H9 (cell line): ENCODE measurements around the gene TSPEAR. TPM values are rescaled to one million over a fixed set of nuclear protein-coding genes. Genes with fewer than 3 reads are reported as not detected.

Experiments used
- DNase-seq: peaks from one replicate; pipeline ENCODE4 v3.0.0-alpha.2; 2017
- H2AFZ ChIP-seq: one replicate; pipeline ENCODE4 v1.6.1; 2013; ENCODE audit warnings: mild to moderate bottlenecking, low read length, control low read depth, moderate library complexity
- H2AK5ac ChIP-seq: 2 replicates; pipeline ENCODE4 v1.6.1; 2013; ENCODE audit warnings: low read length, control low read depth, mixed read lengths; ENCODE audit not compliant: insufficient read length
- H2BK120ac ChIP-seq: one replicate; pipeline ENCODE4 v1.6.1; 2013; ENCODE audit warnings: low read depth, mild to moderate bottlenecking, low read length, control low read depth, inconsistent platforms; ENCODE audit not compliant: poor library complexity, severe bottlenecking
- H2BK12ac ChIP-seq: 2 replicates; pipeline ENCODE4 v1.6.1; 2013; ENCODE audit warnings: low read length, control low read depth, mixed read lengths, low read depth; ENCODE audit not compliant: insufficient read length
- H2BK15ac ChIP-seq: 2 replicates; pipeline ENCODE4 v1.6.1; 2013; ENCODE audit warnings: low read depth, low read length, control low read depth
- H2BK20ac ChIP-seq: one replicate; pipeline ENCODE4 v1.6.1; 2013; ENCODE audit warnings: low read depth, mild to moderate bottlenecking, low read length, control low read depth, inconsistent platforms; ENCODE audit not compliant: poor library complexity, severe bottlenecking
- H2BK5ac ChIP-seq: 2 replicates; pipeline ENCODE4 v1.6.1; 2013; ENCODE audit warnings: low read length, control low read depth, mixed read lengths; ENCODE audit not compliant: insufficient read length
- H3K14ac ChIP-seq: 2 replicates; pipeline ENCODE4 v1.6.1; 2013; ENCODE audit warnings: low read length, control low read depth; ENCODE audit not compliant: insufficient read depth
- H3K18ac ChIP-seq: 2 replicates; pipeline ENCODE4 v1.6.1; 2013; ENCODE audit warnings: low read depth, mild to moderate bottlenecking, mixed read lengths, low read length, control low read depth; ENCODE audit not compliant: insufficient read length
- H3K23ac ChIP-seq: 2 replicates; pipeline ENCODE4 v1.6.1; 2013; ENCODE audit warnings: low read length, control low read depth, mixed read lengths, low read depth; ENCODE audit not compliant: insufficient read length
- H3K23me2 ChIP-seq: 2 replicates; pipeline ENCODE4 v1.6.1; 2013; ENCODE audit warnings: low read depth, mild to moderate bottlenecking, mixed read lengths, low read length, control low read depth; ENCODE audit not compliant: insufficient read length, poor library complexity, severe bottlenecking
- H3K27ac ChIP-seq: 2 replicates; pipeline ENCODE4 v1.5.1; 2013; ENCODE audit warnings: low read length, control low read depth, mixed read lengths, low read depth; ENCODE audit not compliant: insufficient read length
- H3K27me3 ChIP-seq: 2 replicates; pipeline ENCODE4 v1.6.1; 2013; ENCODE audit warnings: low read length, control low read depth, inconsistent platforms; ENCODE audit not compliant: insufficient read depth
- H3K4ac ChIP-seq: 2 replicates; pipeline ENCODE4 v1.6.1; 2013; ENCODE audit warnings: low read depth, mild to moderate bottlenecking, control low read depth, inconsistent platforms, low read length, moderate library complexity
- H3K4me1 ChIP-seq: 2 replicates; pipeline ENCODE4 v1.6.1; 2013; ENCODE audit warnings: low read length, control low read depth, inconsistent platforms; ENCODE audit not compliant: insufficient read depth
- H3K4me2 ChIP-seq: 2 replicates; pipeline ENCODE4 v1.6.1; 2013; ENCODE audit warnings: low read length, control low read depth, mixed read lengths; ENCODE audit not compliant: insufficient read length, insufficient read depth
- H3K56ac ChIP-seq: 2 replicates; pipeline ENCODE4 v1.6.1; 2013; ENCODE audit warnings: low read depth, mild to moderate bottlenecking, mixed read lengths, low read length, control low read depth; ENCODE audit not compliant: insufficient read length
- H3K79me1 ChIP-seq: 2 replicates; pipeline ENCODE4 v1.6.1; 2013; ENCODE audit warnings: low read depth, mild to moderate bottlenecking, moderate library complexity, low read length, control low read depth, inconsistent platforms; ENCODE audit not compliant: insufficient read depth, poor library complexity, severe bottlenecking
- H3K79me2 ChIP-seq: 2 replicates; pipeline ENCODE4 v1.6.1; 2013; ENCODE audit warnings: low read length, control low read depth, inconsistent platforms; ENCODE audit not compliant: insufficient read depth
- H3K9ac ChIP-seq: 2 replicates; pipeline ENCODE4 v1.6.1; 2013; ENCODE audit warnings: low read length, control low read depth, mixed read lengths; ENCODE audit not compliant: insufficient read length; ENCODE audit errors: extremely low read depth
- H3K9me3 ChIP-seq: one replicate; pipeline ENCODE4 v1.6.1; 2013; ENCODE audit warnings: low read depth, low read length, inconsistent platforms; ENCODE audit not compliant: control insufficient read depth
- H3T11ph ChIP-seq: one replicate; pipeline ENCODE4 v1.6.1; 2013; ENCODE audit warnings: mild to moderate bottlenecking, low read length, control low read depth, inconsistent platforms
- H4K20me1 ChIP-seq: one replicate; pipeline ENCODE4 v1.6.1; 2013; ENCODE audit not compliant: control insufficient read depth, insufficient read length, insufficient read depth
- H4K5ac ChIP-seq: 2 replicates; pipeline ENCODE4 v1.6.1; 2013; ENCODE audit warnings: low read depth, mild to moderate bottlenecking, mixed read lengths, low read length, control low read depth; ENCODE audit not compliant: insufficient read length
- H4K8ac ChIP-seq: replicated peaks from 2 replicates; pipeline ENCODE4 v1.6.1; 2013; ENCODE audit warnings: low read length, control low read depth, mixed read lengths, low read depth; ENCODE audit not compliant: insufficient read length
- H4K91ac ChIP-seq: 2 replicates; pipeline ENCODE4 v1.6.1; 2013; ENCODE audit warnings: low read depth, mild to moderate bottlenecking, moderate library complexity, mixed read lengths, low read length, control low read depth; ENCODE audit not compliant: insufficient read length
- H3K27ac Mint-ChIP-seq, 3 experiments: 2 replicates in 2 of 3; 3 replicates in 1 of 3; pipeline ENCODE4 v1.8.0; 2020 to 2021; ENCODE audit warnings: mixed read lengths in 3 of 3, mild to moderate bottlenecking in 1 of 3, moderate library complexity in 1 of 3
- H3K27me3 Mint-ChIP-seq: 2 replicates; pipeline ENCODE4 v1.8.0; 2021; ENCODE audit warnings: low read depth, mild to moderate bottlenecking, moderate library complexity, mixed read lengths
- H3K36me3 Mint-ChIP-seq, 3 experiments: 2 replicates in 2 of 3; 3 replicates in 1 of 3; pipeline ENCODE4 v1.8.0; 2020 to 2021; ENCODE audit warnings: low read depth in 3 of 3, mixed read lengths in 3 of 3; ENCODE audit not compliant: insufficient read depth in 1 of 3
- H3K4me1 Mint-ChIP-seq, 2 experiments: 2 replicates each; pipeline ENCODE4 v1.8.0; 2020; ENCODE audit warnings: mixed read lengths in 2 of 2
- H3K4me3 Mint-ChIP-seq, 2 experiments: 2 replicates in 1 of 2; 3 replicates in 1 of 2; pipeline ENCODE4 v1.8.0; 2020 to 2021; ENCODE audit warnings: mild to moderate bottlenecking in 2 of 2, mixed read lengths in 2 of 2, moderate library complexity in 1 of 2
- H3K9me3 Mint-ChIP-seq, 2 experiments: 2 replicates in 1 of 2; 3 replicates in 1 of 2; pipeline ENCODE4 v1.8.0; 2020; ENCODE audit warnings: mild to moderate bottlenecking in 2 of 2, mixed read lengths in 2 of 2, moderate library complexity in 1 of 2
- CTCF ChIP-seq: fragments of 200-600 bp; sonication (generic); conservative IDR thresholded peaks from 3 replicates; pipeline ENCODE4 v1.8.0; 2021; ENCODE audit warnings: antibody characterized with exemption, mild to moderate bottlenecking
- WGBS: extraction: QIAGEN DNeasy Blood & Tissue Kit; methylation state at CpG from one replicate; pipeline ENCODE4 v1.1.7; 2013; ENCODE audit warnings: missing lambda C conversion rate, low lambda C conversion rate, mixed read lengths; ENCODE audit not compliant: insufficient read length; ENCODE audit errors: extremely low coverage; 5-methylcytosine and 5-hydroxymethylcytosine counted together
- total RNA-seq: library from RNA; stranded (reverse); gene quantifications from 2 replicates; pipeline ENCODE4 v1.2.1, GENCODE V29; 2021

The TSPEAR gene
- total RNA-seq, 1 experiment from 2014 or later, result 1.3 TPM

GRCh38 chr21:44667612-44668011 is 43.8 kb downstream of the TSPEAR start:
- no peak overlapping the region for H3K23ac ChIP-seq
- H3T11ph ChIP-seq, result no peak overlapping the region
- no peak overlapping the region for H2AFZ ChIP-seq
- no peaks in the 10 kb centered on the region for H3K9me3 ChIP-seq
- H2BK12ac ChIP-seq, result no peak overlapping the region
- H3K79me1 ChIP-seq, result no peaks in the 10 kb centered on the region
- H2AK5ac ChIP-seq, result no peak overlapping the region
- no peaks in the 10 kb centered on the region for H3K4me1 ChIP-seq
- no peak for DNase-seq
- H2BK5ac ChIP-seq, result no peak overlapping the region
- H3K27me3 Mint-ChIP-seq, result peaks cover 4% of the 10 kb centered on the region; the same call in 1 of the 2 replicates
- no peak overlapping the region for H3K18ac ChIP-seq
- no peak overlapping the region for H3K4ac ChIP-seq
- no CpG with 5 or more reads among the region's 1 CpG for WGBS
- H3K36me3 Mint-ChIP-seq, result peaks cover 12 to 34% (median 17%) of the 10 kb centered on the region in 3 experiments
- no peak overlapping the region for H3K4me2 ChIP-seq
- H4K20me1 ChIP-seq, result no peaks in the 10 kb centered on the region
- H3K9me3 Mint-ChIP-seq, result peaks cover 32 to 43% of the 10 kb centered on the region in 2 experiments
- H3K27ac Mint-ChIP-seq, result no peak overlapping the region
- no peak overlapping the region for H3K14ac ChIP-seq
- no peak overlapping the region for H3K4me3 Mint-ChIP-seq
- no peaks in the 10 kb centered on the region for H3K27me3 ChIP-seq
- no peak overlapping the region for H4K5ac ChIP-seq
- H3K27ac ChIP-seq, result no peak overlapping the region
- no peaks in the 10 kb centered on the region for H3K23me2 ChIP-seq
- H3K79me2 ChIP-seq, result no peaks in the 10 kb centered on the region
- H4K91ac ChIP-seq, result no peak overlapping the region
- no peak overlapping the region for H2BK120ac ChIP-seq
- no peaks in the 10 kb centered on the region for H3K4me1 Mint-ChIP-seq
- no peak overlapping the region for H2BK20ac ChIP-seq
- H2BK15ac ChIP-seq, result no peak overlapping the region
- H4K8ac ChIP-seq, result no peak overlapping the region
- H3K9ac ChIP-seq, result no peak overlapping the region
- no peak for TF ChIP-seq CTCF
- H3K56ac ChIP-seq, result no peak overlapping the region
